DOHH2 (cell line): ENCODE data around the gene HSD11B1L.

ENCODE experiments used
- CTCF ChIP-seq: fragments of 200-600 bp; sonication (generic); IDR thresholded peaks from one replicate; pipeline ENCODE4 v1.5.1; 2014; ENCODE audit warnings: antibody characterized with exemption, mild to moderate bottlenecking, low read depth, low read length; ENCODE audit not compliant: poor library complexity, severe bottlenecking
- EZH2phosphoT487 ChIP-seq: fragments of 200-600 bp; sonication (generic); IDR thresholded peaks from 2 replicates; pipeline ENCODE4 v1.6.1; 2017; ENCODE audit warnings: borderline replicate concordance, mild to moderate bottlenecking, antibody characterized with exemption, low read length, moderate library complexity, mixed read lengths

DNA sequence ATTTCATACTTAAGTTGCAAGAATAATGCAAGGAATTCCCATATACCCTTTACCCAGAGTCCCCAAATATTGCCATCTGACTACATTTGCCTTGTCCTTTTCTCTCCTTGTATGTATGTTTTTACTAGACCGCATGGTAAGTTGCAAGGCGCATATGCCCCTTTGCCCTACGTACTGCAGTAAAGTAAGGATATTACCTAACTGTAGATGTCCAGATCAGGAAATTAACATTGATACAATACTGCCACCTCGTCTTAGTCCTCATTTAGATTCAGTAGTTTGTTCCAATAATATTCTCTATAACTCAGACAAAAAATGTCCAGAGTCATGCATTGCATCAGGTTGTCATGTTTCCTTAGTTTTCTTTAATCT lies 48.6 kb upstream of the HSD11B1L start:
- TF ChIP-seq CTCF = no peak
- no peak for TF ChIP-seq EZH2phosphoT487
